Trophoblast cell (in vitro differentiated cells and primary cell): Measurements from ENCODE around the gene RNASE2.
"Not testable (repeated sequence)": the region's sequence is repeated elsewhere in the genome, so short reads cannot be mapped to it uniquely, and the experiment has no call there.

ENCODE experiments used
- DNase-seq, 2 donors: peaks; one replicate each; pipeline ENCODE4 v3.0.0-alpha.2; 2016
- H2AFZ ChIP-seq: 2 replicates; pipeline ENCODE4 v1.6.1; 2013; ENCODE audit warnings: low read length, moderate library complexity, mild to moderate bottlenecking; ENCODE audit not compliant: insufficient read depth, poor library complexity
- H2AK5ac ChIP-seq: 2 replicates; pipeline ENCODE4 v1.6.1; 2013; ENCODE audit warnings: mild to moderate bottlenecking, low read length
- H2BK120ac ChIP-seq: 2 replicates; pipeline ENCODE4 v1.6.1; 2013; ENCODE audit warnings: low read length, mild to moderate bottlenecking, moderate library complexity; ENCODE audit not compliant: insufficient read depth, poor library complexity
- H2BK12ac ChIP-seq: 2 replicates; pipeline ENCODE4 v1.6.1; 2013; ENCODE audit warnings: mild to moderate bottlenecking, low read length, moderate library complexity
- H2BK5ac ChIP-seq: 2 replicates; pipeline ENCODE4 v1.6.1; 2013; ENCODE audit warnings: low read length, low read depth, moderate library complexity, mild to moderate bottlenecking; ENCODE audit not compliant: poor library complexity
- H3K14ac ChIP-seq: 2 replicates; pipeline ENCODE4 v1.6.1; 2013; ENCODE audit warnings: mild to moderate bottlenecking, low read length
- H3K18ac ChIP-seq: 2 replicates; pipeline ENCODE4 v1.6.1; 2013; ENCODE audit warnings: mild to moderate bottlenecking, low read length
- H3K23ac ChIP-seq: 2 replicates; pipeline ENCODE4 v1.6.1; 2013; ENCODE audit warnings: low read length
- H3K27ac ChIP-seq: 2 replicates; pipeline ENCODE4 v1.5.1; 2013; ENCODE audit warnings: low read depth, mild to moderate bottlenecking, inconsistent platforms, low read length, moderate library complexity
- H3K27me3 ChIP-seq: 2 replicates; pipeline ENCODE4 v1.6.1; 2013; ENCODE audit warnings: inconsistent platforms, mild to moderate bottlenecking, low read length, moderate library complexity; ENCODE audit not compliant: insufficient read depth
- H3K36me3 ChIP-seq, 2 experiments: 1 replicate in 1 of 2; 2 replicates in 1 of 2; pipeline ENCODE4 v1.6.1; 2013; ENCODE audit warnings: low read length in 2 of 2, mild to moderate bottlenecking in 2 of 2, moderate library complexity in 1 of 2; ENCODE audit not compliant: insufficient read depth in 2 of 2, control insufficient read depth in 1 of 2
- H3K4ac ChIP-seq: 2 replicates; pipeline ENCODE4 v1.6.1; 2013; ENCODE audit warnings: low read depth, mild to moderate bottlenecking, low read length, moderate library complexity
- H3K4me1 ChIP-seq, 2 experiments: 1 replicate in 1 of 2; 2 replicates in 1 of 2; pipeline ENCODE4 v1.6.1; 2013; ENCODE audit warnings: low read length in 2 of 2, mild to moderate bottlenecking in 2 of 2, moderate library complexity in 1 of 2; ENCODE audit not compliant: insufficient read depth in 2 of 2, control insufficient read depth in 1 of 2
- H3K4me2 ChIP-seq: 2 replicates; pipeline ENCODE4 v1.6.1; 2013; ENCODE audit warnings: inconsistent platforms, mild to moderate bottlenecking, low read length, moderate library complexity
- H3K4me3 ChIP-seq: 2 replicates; pipeline ENCODE4 v1.5.1; 2013; ENCODE audit warnings: mild to moderate bottlenecking, low read depth, low read length, inconsistent platforms
- H3K79me1 ChIP-seq: one replicate; pipeline ENCODE4 v1.6.1; 2013; ENCODE audit warnings: low read length
- H3K79me2 ChIP-seq: 2 replicates; pipeline ENCODE4 v1.6.1; 2013; ENCODE audit warnings: low read length, mild to moderate bottlenecking; ENCODE audit not compliant: control insufficient read depth, insufficient read depth, poor library complexity
- H3K9ac ChIP-seq: 2 replicates; pipeline ENCODE4 v1.6.1; 2013; ENCODE audit warnings: mild to moderate bottlenecking, low read length
- H3K9me3 ChIP-seq: 2 replicates; pipeline ENCODE4 v1.6.1; 2013; ENCODE audit warnings: low read depth, mild to moderate bottlenecking, control low read depth, inconsistent platforms, low read length; ENCODE audit not compliant: insufficient read depth
- H4K12ac ChIP-seq: 2 replicates; pipeline ENCODE4 v1.6.1; 2013; ENCODE audit warnings: low read depth, mild to moderate bottlenecking, low read length, moderate library complexity
- H4K8ac ChIP-seq: 2 replicates; pipeline ENCODE4 v1.6.1; 2013; ENCODE audit warnings: low read depth, mild to moderate bottlenecking, low read length, moderate library complexity
- H4K91ac ChIP-seq: one replicate; pipeline ENCODE4 v1.6.1; 2013; ENCODE audit warnings: low read depth, mild to moderate bottlenecking, low read length, moderate library complexity
- WGBS: extraction: QIAGEN DNeasy Blood & Tissue Kit; methylation state at CpG from one replicate; pipeline ENCODE4 v1.1.7; 2013; ENCODE audit warnings: missing lambda C conversion rate; ENCODE audit not compliant: insufficient read length, insufficient coverage; ENCODE audit errors: extremely low coverage; 5-methylcytosine and 5-hydroxymethylcytosine counted together

RNASE2 gene

GRCh38 chr14:20945146-20945545 is 10.1 kb upstream of the RNASE2 start:
- H2AK5ac ChIP-seq, H4K8ac ChIP-seq: not testable (repeated sequence)

GRCh38 chr14:20946707-20947106 is 8.6 kb upstream of the RNASE2 start:
- not testable (repeated sequence) for H3K23ac ChIP-seq, H3K4me3 ChIP-seq, H4K91ac ChIP-seq, DNase-seq, H3K79me2 ChIP-seq, H3K4me1 ChIP-seq, H3K14ac ChIP-seq, H3K9me3 ChIP-seq, H2AK5ac ChIP-seq, H3K27ac ChIP-seq, H2BK120ac ChIP-seq, H3K4me2 ChIP-seq, H3K36me3 ChIP-seq, H3K9ac ChIP-seq, H2AFZ ChIP-seq, H4K8ac ChIP-seq, H3K27me3 ChIP-seq, H3K18ac ChIP-seq, H2BK12ac ChIP-seq, H3K4ac ChIP-seq, H2BK5ac ChIP-seq, H3K79me1 ChIP-seq, H4K12ac ChIP-seq
- WGBS = no CpG with 5 or more reads among the region's 9 CpGs

More at GRCh38 chr14:20945146-20945545, 10.1 kb upstream of the RNASE2 start:
- H3K79me1 ChIP-seq, H3K4me3 ChIP-seq, H3K4me1 ChIP-seq, DNase-seq, H2BK120ac ChIP-seq, H3K4me2 ChIP-seq, H3K4ac ChIP-seq, H3K27me3 ChIP-seq, H2BK12ac ChIP-seq, H3K79me2 ChIP-seq, H2AFZ ChIP-seq, H3K9me3 ChIP-seq, H4K91ac ChIP-seq, H3K9ac ChIP-seq, H2BK5ac ChIP-seq, H3K36me3 ChIP-seq, H3K14ac ChIP-seq, H3K27ac ChIP-seq, H4K12ac ChIP-seq, H3K23ac ChIP-seq, H3K18ac ChIP-seq: not testable (repeated sequence)
- WGBS = no CpG with 5 or more reads among the region's 6 CpGs

- not testable (repeated sequence) for H3K27me3 ChIP-seq, H3K14ac ChIP-seq, H3K4me2 ChIP-seq, H2BK12ac ChIP-seq, H3K23ac ChIP-seq, H3K27ac ChIP-seq, H3K4me1 ChIP-seq, H4K91ac ChIP-seq, H3K36me3 ChIP-seq, H3K4ac ChIP-seq, H3K9me3 ChIP-seq, H3K9ac ChIP-seq, H4K8ac ChIP-seq, H3K4me3 ChIP-seq, H2AK5ac ChIP-seq, DNase-seq, H3K18ac ChIP-seq, H3K79me1 ChIP-seq, H2BK120ac ChIP-seq, H3K79me2 ChIP-seq, H4K12ac ChIP-seq, H2AFZ ChIP-seq, H2BK5ac ChIP-seq
- WGBS = no CpG with 5 or more reads among the region's 5 CpGs
These were observed 219 bp downstream of the RNASE2 start for GRCh38 chr14:20955538-20955873.

GRCh38 chr14:20956376-20956976 is 1.2 kb downstream of the RNASE2 start:
- H3K9ac ChIP-seq = no peak overlapping the region
- no peak overlapping the region for H2AFZ ChIP-seq
- DNase-seq = no peak
- no peaks in the 10 kb centered on the region for H3K27me3 ChIP-seq
- H3K23ac ChIP-seq = no peak overlapping the region
- no peak overlapping the region for H2BK120ac ChIP-seq
- no CpG with 5 or more reads among the region's 11 CpGs for WGBS
- H3K4ac ChIP-seq = no peak overlapping the region
- no peaks in the 10 kb centered on the region for H3K79me1 ChIP-seq
- no peak overlapping the region for H3K27ac ChIP-seq
- H3K4me2 ChIP-seq = no peak overlapping the region
- H3K14ac ChIP-seq = no peak overlapping the region
- H2BK12ac ChIP-seq = no peak overlapping the region
- no peaks in the 10 kb centered on the region for H3K9me3 ChIP-seq
- no peak overlapping the region for H3K18ac ChIP-seq
- no peak overlapping the region for H4K8ac ChIP-seq
- no peaks in the 10 kb centered on the region for H3K4me1 ChIP-seq
- H4K91ac ChIP-seq = no peak overlapping the region
- H2BK5ac ChIP-seq = no peak overlapping the region
- no peak overlapping the region for H4K12ac ChIP-seq
- no peak overlapping the region for H2AK5ac ChIP-seq
- no peaks in the 10 kb centered on the region for H3K79me2 ChIP-seq
- H3K4me3 ChIP-seq = no peak overlapping the region
- no peaks in the 10 kb centered on the region for H3K36me3 ChIP-seq
